HG03103 (cell line): Measurements from ENCODE around the gene TMEM182.

Experiments
- ATAC-seq: cut with Tn5 transposase; IDR thresholded peaks from one replicate; pipeline ENCODE4 v1.9.1; 2021; ENCODE audit warnings: low read depth; ENCODE audit not compliant: unreplicated experiment

The TMEM182 gene

DNA sequence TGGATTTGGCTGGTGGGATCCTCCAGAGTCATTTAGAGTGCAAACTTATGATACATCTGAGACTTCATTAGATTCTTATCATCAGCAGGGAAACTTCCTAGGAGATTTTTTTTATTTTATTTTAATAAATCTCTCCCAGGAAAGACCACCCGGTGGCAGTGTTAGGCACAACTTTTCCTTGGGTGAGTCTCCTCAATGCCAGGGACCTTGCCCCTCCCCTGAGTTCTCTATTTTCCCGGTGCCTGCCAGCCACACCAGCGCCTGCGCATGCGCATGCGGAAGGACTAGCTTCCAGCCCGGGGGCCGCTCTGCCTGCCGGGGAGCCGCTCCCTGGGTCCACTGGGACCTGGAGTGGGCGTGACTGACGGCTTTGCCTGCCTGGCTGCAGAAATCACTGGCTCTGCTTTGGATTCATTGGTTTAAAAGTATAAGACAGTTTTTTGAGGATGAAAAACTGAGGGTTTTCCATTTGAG, 86.6 kb downstream of the TMEM182 start:
- no peak for ATAC-seq

GRCh38 chr2:102850888-102851287, 89.1 kb downstream of the TMEM182 start:
- no peak for ATAC-seq

DNA sequence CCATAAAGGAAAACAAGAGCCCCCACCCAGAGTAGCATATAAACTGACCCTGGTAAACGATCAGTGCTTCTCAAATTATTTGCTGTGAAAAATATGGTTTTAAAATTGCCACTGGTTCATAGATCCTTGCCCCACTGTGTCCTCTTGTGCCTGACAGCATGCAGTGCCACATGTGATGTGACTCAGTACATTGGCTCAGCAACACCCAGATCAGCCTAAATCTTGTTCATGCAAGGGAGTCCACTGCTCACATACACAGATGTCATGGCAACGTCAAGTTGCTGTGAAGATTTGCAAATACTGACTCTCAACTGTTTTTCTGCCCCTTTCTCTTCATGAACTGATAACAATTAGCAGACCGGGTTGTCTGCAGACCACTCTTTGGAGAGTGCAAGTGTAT, 91.0 kb downstream of the TMEM182 start:
- ATAC-seq: no peak
